Measurements from ENCODE around the gene KLF13. TPM values are rescaled to one million over a fixed set of nuclear protein-coding genes. Genes with fewer than 3 reads are reported as not detected.

The KLF13 gene
- total RNA-seq, 1 donor from 2014 or later: 35.7 TPM

- intact Hi-C loops (cut with DNase I): loop anchor here (5.0 kb wide), 1 partner anchor 36 kb away; no protein-coding TSS in a partner anchor
- DNase-seq (ENCODE audit: low spot score): no peak
Observed at GRCh38 chr15:31297575-31298456, 28.8 kb upstream of the KLF13 start.

GRCh38 chr15:31298707-31299172 is 27.9 kb upstream of the KLF13 start:
- intact Hi-C loops (cut with DNase I): loop anchor here (5.0 kb wide), 1 partner anchor 36 kb away; no protein-coding TSS in a partner anchor
- no peak for DNase-seq (ENCODE audit: low spot score)

- DNase-seq (ENCODE audit: low spot score): no peak
Observed at GRCh38 chr15:31300208-31300661, 26.4 kb upstream of the KLF13 start.

GRCh38 chr15:31300981-31301672 is 25.5 kb upstream of the KLF13 start:
- DNase-seq (ENCODE audit: low spot score): no peak
- intact Hi-C loops (cut with DNase I): loop anchor here (5.0 kb wide), 1 partner anchor 64 kb away; no protein-coding TSS in a partner anchor

More at GRCh38 chr15:31300208-31300661, 26.4 kb upstream of the KLF13 start:
- intact Hi-C loops (cut with DNase I): loop anchor here (5.0 kb wide), 1 partner anchor 63 kb away; no protein-coding TSS in a partner anchor

- DNase-seq (ENCODE audit: low spot score): no peak
- intact Hi-C loops (cut with DNase I): loop anchor here (5.0 kb wide), 1 partner anchor 64 kb away; no protein-coding TSS in a partner anchor
Observed at GRCh38 chr15:31301673-31301990, 25.0 kb upstream of the KLF13 start.

GRCh38 chr15:31302029-31302657 is 24.5 kb upstream of the KLF13 start:
- DNase-seq (ENCODE audit: low spot score): no peak
- intact Hi-C loops (cut with DNase I): loop anchor here (5.0 kb wide), 1 partner anchor 65 kb away; no protein-coding TSS in a partner anchor

GRCh38 chr15:31302778-31303725 is 23.6 kb upstream of the KLF13 start:
- DNase-seq (ENCODE audit: low spot score): no peak
- intact Hi-C loops (cut with DNase I): loop anchor here (5.0 kb wide), 1 partner anchor 66 kb away; no protein-coding TSS in a partner anchor

GRCh38 chr15:31303726-31304648 is 22.6 kb upstream of the KLF13 start:
- no peak for DNase-seq (ENCODE audit: low spot score)
- intact Hi-C loops (cut with DNase I): loop anchor here (5.0 kb wide), 1 partner anchor 67 kb away; no protein-coding TSS in a partner anchor

GRCh38 chr15:31304751-31305365 is 21.8 kb upstream of the KLF13 start:
- intact Hi-C loops (cut with DNase I): loop anchor here (5.0 kb wide), 1 partner anchor 68 kb away; no protein-coding TSS in a partner anchor
- DNase-seq (ENCODE audit: low spot score): no peak

GRCh38 chr15:31305375-31305774 is 21.3 kb upstream of the KLF13 start:
- intact Hi-C loops (cut with DNase I): no loop called here
- DNase-seq (ENCODE audit: low spot score): no peak

GRCh38 chr15:31305796-31306425 is 20.7 kb upstream of the KLF13 start:
- no peak for DNase-seq (ENCODE audit: low spot score)
- intact Hi-C loops (cut with DNase I): no loop called here

- intact Hi-C loops (cut with DNase I): no loop called here
- peak; percentile 87 for DNase-seq (ENCODE audit: low spot score)
Observed at GRCh38 chr15:31306426-31307269, 20.0 kb upstream of the KLF13 start.

- DNase-seq (ENCODE audit: low spot score): no peak
- intact Hi-C loops (cut with DNase I): no loop called here
Observed at GRCh38 chr15:31307270-31308184, 19.1 kb upstream of the KLF13 start.

GRCh38 chr15:31308185-31308639 is 18.4 kb upstream of the KLF13 start:
- intact Hi-C loops (cut with DNase I): no loop called here
- DNase-seq (ENCODE audit: low spot score): no peak

Measured in cardiac septum (tissue), 1 donor.